PC-9 (cell line): Measurements from ENCODE around the gene MOCS3. TPM values are rescaled to one million over a fixed set of nuclear protein-coding genes. Genes with fewer than 3 reads are reported as not detected.
A peak's percentile ranks its signal among the peaks of the same experiment; 100 is the strongest.

ENCODE experiments used
- BruUV-seq: library from RNA; stranded (reverse); fragments of 400-500 nt; replicated peaks from 2 replicates; lab custom pipeline; 2021; lab: Mats Ljungman, UMichigan
- CTCF ChIA-PET: fragments of 300-600 bp; sonication (Branson Sonifier 250); formaldehyde crosslinking; loops from one replicate; lab custom pipeline; 2022; ENCODE audit warnings: antibody characterized with exemption; lab: Charles Lee
- POLR2A ChIA-PET: fragments of 300-600 bp; sonication (Branson Sonifier 250); formaldehyde crosslinking; loops from one replicate; lab custom pipeline; 2022; ENCODE audit warnings: antibody characterized with exemption; ENCODE audit not compliant: unreplicated experiment; lab: Charles Lee
- DNase-seq, 2 experiments: peaks; one replicate each; pipeline versions ENCODE4 v3.0.0 to v3.0.0-alpha.2; 2015 to 2022; ENCODE audit warnings: mixed read lengths in 1 of 2
- H2AFZ ChIP-seq: fragments of 200-600 bp; sonication (generic); 2 replicates; pipeline ENCODE4 v1.8.1; 2017; ENCODE audit warnings: antibody characterized with exemption
- H3F3A ChIP-seq: fragments of 200-600 bp; sonication (generic); 2 replicates; pipeline ENCODE4 v1.8.1; 2017; ENCODE audit warnings: antibody characterized with exemption, mild to moderate bottlenecking, low read depth; ENCODE audit not compliant: insufficient read depth
- H3K27ac ChIP-seq: fragments of 200-600 bp; sonication (generic); 2 replicates; pipeline ENCODE4 v1.6.1; 2016; ENCODE audit warnings: mixed run types
- H3K27me3 ChIP-seq: fragments of 200-600 bp; sonication (generic); 2 replicates; pipeline ENCODE4 v1.6.1; 2016; ENCODE audit warnings: low read depth, mixed run types; ENCODE audit not compliant: insufficient read depth
- H3K36me3 ChIP-seq: fragments of 200-600 bp; sonication (generic); 2 replicates; pipeline ENCODE4 v1.6.1; 2016; ENCODE audit warnings: low read depth, mixed run types
- H3K4me1 ChIP-seq: fragments of 200-600 bp; sonication (generic); replicated peaks from 2 replicates; pipeline ENCODE4 v1.6.1; 2016; ENCODE audit warnings: mixed run types; ENCODE audit not compliant: insufficient read depth
- H3K4me2 ChIP-seq: fragments of 200-600 bp; sonication (generic); 2 replicates; pipeline ENCODE4 v1.6.1; 2017; ENCODE audit warnings: mixed run types
- H3K4me3 ChIP-seq: fragments of 200-600 bp; sonication (generic); 2 replicates; pipeline ENCODE4 v1.6.1; 2016; ENCODE audit warnings: mixed run types
- H3K79me2 ChIP-seq: fragments of 200-600 bp; sonication (generic); 2 replicates; pipeline ENCODE4 v1.6.1; 2017; ENCODE audit warnings: low read depth, mixed run types
- H3K9me2 ChIP-seq: fragments of 200-600 bp; sonication (generic); 2 replicates; pipeline ENCODE4 v1.8.1; 2017; ENCODE audit warnings: mild to moderate bottlenecking; ENCODE audit not compliant: insufficient read depth
- H3K9me3 ChIP-seq: fragments of 200-600 bp; sonication (generic); 2 replicates; pipeline ENCODE4 v1.8.1; 2016; ENCODE audit warnings: low read depth; ENCODE audit not compliant: insufficient read depth
- H4K20me1 ChIP-seq: fragments of 200-600 bp; sonication (generic); 2 replicates; pipeline ENCODE4 v1.8.1; 2017; ENCODE audit not compliant: insufficient read depth
- EZH2 ChIP-seq: fragments of 200-600 bp; sonication (generic); IDR thresholded peaks from 2 replicates; pipeline ENCODE4 v1.8.0; 2017; ENCODE audit warnings: antibody characterized with exemption, low read depth
- intact Hi-C: fragments of 100-400 bp; cut with micrococcal nuclease; formaldehyde crosslinking; loops from one replicate; pipeline ENCODE4 v1.10.0; 2022; ENCODE audit not compliant: unreplicated experiment
- total RNA-seq: library from RNA; stranded (reverse); gene quantifications from 2 replicates; pipeline ENCODE4 v1.2.3, GENCODE V29; 2021
- TF ChIP-seq, protein P1 (sequence below): fragments of 200-600 bp; sonication (generic); conservative IDR thresholded peaks from 2 replicates; pipeline ENCODE4 v1.6.1; 2017; ENCODE audit warnings: mixed run types, antibody characterized with exemption, mild to moderate bottlenecking, moderate library complexity

The MOCS3 gene
- total RNA-seq, 1 experiment from 2014 or later = 4.8 TPM

- DNase-seq = no peak
- BruUV-seq = no TSS peak
- ChIA-PET CTCF (interaction anchor here (0.6 kb wide), 2 partner anchors 198 to 432 kb away, joined by 9 to 13 read pairs; no protein-coding TSS in a partner anchor), POLR2A (no interaction called here)
- H3K9me2 ChIP-seq = no peaks in the 10 kb centered on the region
- H3F3A ChIP-seq = no peaks in the 10 kb centered on the region; the same call in 1 of the 2 replicates
- H3K4me3 ChIP-seq = no peak overlapping the region
- H3K27me3 ChIP-seq = peaks cover 15% of the 10 kb centered on the region; the same call in 1 of the 2 replicates
- no peaks in the 10 kb centered on the region for H4K20me1 ChIP-seq
- TF ChIP-seq EZH2 = no peak
- TF ChIP-seq, protein P1, sequence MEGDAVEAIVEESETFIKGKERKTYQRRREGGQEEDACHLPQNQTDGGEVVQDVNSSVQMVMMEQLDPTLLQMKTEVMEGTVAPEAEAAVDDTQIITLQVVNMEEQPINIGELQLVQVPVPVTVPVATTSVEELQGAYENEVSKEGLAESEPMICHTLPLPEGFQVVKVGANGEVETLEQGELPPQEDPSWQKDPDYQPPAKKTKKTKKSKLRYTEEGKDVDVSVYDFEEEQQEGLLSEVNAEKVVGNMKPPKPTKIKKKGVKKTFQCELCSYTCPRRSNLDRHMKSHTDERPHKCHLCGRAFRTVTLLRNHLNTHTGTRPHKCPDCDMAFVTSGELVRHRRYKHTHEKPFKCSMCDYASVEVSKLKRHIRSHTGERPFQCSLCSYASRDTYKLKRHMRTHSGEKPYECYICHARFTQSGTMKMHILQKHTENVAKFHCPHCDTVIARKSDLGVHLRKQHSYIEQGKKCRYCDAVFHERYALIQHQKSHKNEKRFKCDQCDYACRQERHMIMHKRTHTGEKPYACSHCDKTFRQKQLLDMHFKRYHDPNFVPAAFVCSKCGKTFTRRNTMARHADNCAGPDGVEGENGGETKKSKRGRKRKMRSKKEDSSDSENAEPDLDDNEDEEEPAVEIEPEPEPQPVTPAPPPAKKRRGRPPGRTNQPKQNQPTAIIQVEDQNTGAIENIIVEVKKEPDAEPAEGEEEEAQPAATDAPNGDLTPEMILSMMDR = no peak
- intact Hi-C loops = no loop called here
- H3K79me2 ChIP-seq = no peaks in the 10 kb centered on the region
- H3K9me3 ChIP-seq = no peaks in the 10 kb centered on the region
- no peak overlapping the region for H3K27ac ChIP-seq
- no peak overlapping the region for H2AFZ ChIP-seq
- no peak overlapping the region for H3K4me2 ChIP-seq
- no peaks in the 10 kb centered on the region for H3K4me1 ChIP-seq
- H3K36me3 ChIP-seq = no peaks in the 10 kb centered on the region
Measured at GRCh38 chr20:50991076-50991475, 32.5 kb downstream of the MOCS3 start.

DNA sequence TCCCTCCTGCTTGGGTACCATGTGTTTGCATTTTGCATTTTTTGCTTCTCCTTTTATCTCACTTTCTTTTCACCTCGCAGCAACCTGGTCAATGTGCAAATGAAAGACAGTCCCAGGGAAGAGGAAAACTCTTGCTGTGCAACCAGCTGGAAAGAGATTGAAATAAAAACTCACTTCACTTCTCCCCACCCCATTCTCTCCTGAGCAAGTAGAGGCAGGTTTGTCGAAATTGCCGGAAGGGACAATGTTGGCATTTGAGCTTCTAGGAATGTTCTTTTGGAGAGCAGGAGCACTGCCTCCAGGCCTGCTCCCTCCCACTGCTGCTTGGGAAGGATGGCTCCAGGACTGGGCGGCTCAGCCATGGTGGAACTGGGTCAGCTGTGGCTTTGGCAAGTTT is 33.7 kb downstream of the MOCS3 start:
- H3K9me2 ChIP-seq = no peaks in the 10 kb centered on the region
- BruUV-seq = no TSS peak
- peaks cover 26% of the 10 kb centered on the region; the same call in 1 of the 2 replicates for H3K27me3 ChIP-seq
- intact Hi-C loops = no loop called here
- ChIA-PET CTCF (interaction anchor here (0.6 to 1.3 kb wide), 3 partner anchors 10 to 602 kb away, joined by 4 to 7 read pairs (median 5); no protein-coding TSS in a partner anchor), POLR2A (no interaction called here)
- no peaks in the 10 kb centered on the region for H3K36me3 ChIP-seq
- no peak overlapping the region for H3K4me3 ChIP-seq
- no peak overlapping the region for H3K4me2 ChIP-seq
- H3K27ac ChIP-seq = no peak overlapping the region
- no peaks in the 10 kb centered on the region for H3K79me2 ChIP-seq
- TF ChIP-seq, protein P1 = no peak
- TF ChIP-seq EZH2 = no peak
- H3F3A ChIP-seq = no peaks in the 10 kb centered on the region
- no peaks in the 10 kb centered on the region for H4K20me1 ChIP-seq
- no peak overlapping the region for H2AFZ ChIP-seq
- no peak for DNase-seq
- no peaks in the 10 kb centered on the region for H3K4me1 ChIP-seq
- H3K9me3 ChIP-seq = no peaks in the 10 kb centered on the region

GRCh38 chr20:50992733-50993457 is 34.3 kb downstream of the MOCS3 start:
- Histone ChIP-seq H3K27ac (no peak overlapping the region), H3K4me1 (no peaks in the 10 kb centered on the region), H4K20me1 (no peaks in the 10 kb centered on the region), H3K79me2 (no peaks in the 10 kb centered on the region), H3K4me2 (no peak overlapping the region), H3K36me3 (no peaks in the 10 kb centered on the region), H3K9me3 (no peaks in the 10 kb centered on the region), H3K4me3 (no peak overlapping the region), H2AFZ (no peak overlapping the region), H3K9me2 (no peaks in the 10 kb centered on the region), H3K27me3 (peaks cover 32% of the 10 kb centered on the region; the same call in 1 of the 2 replicates), H3F3A (no peaks in the 10 kb centered on the region)
- intact Hi-C loops = no loop called here
- BruUV-seq = no TSS peak
- ChIA-PET CTCF (interaction anchor here (0.6 to 1.3 kb wide), 3 partner anchors 11 to 602 kb away, joined by 4 to 7 read pairs (median 5); no protein-coding TSS in a partner anchor), POLR2A (no interaction called here)
- TF ChIP-seq, protein P1 = peak; percentile 92
- TF ChIP-seq EZH2 = no peak
- DNase-seq = peak; percentile 45 to 80
